ENCODE data around the gene RFT1. TPM values are rescaled to one million over a fixed set of nuclear protein-coding genes. Genes with fewer than 3 reads are reported as not detected.

The RFT1 gene
- total RNA-seq, 4 donors from 2014 or later: 2.2 to 10.3 (median 8.5) TPM

DNA sequence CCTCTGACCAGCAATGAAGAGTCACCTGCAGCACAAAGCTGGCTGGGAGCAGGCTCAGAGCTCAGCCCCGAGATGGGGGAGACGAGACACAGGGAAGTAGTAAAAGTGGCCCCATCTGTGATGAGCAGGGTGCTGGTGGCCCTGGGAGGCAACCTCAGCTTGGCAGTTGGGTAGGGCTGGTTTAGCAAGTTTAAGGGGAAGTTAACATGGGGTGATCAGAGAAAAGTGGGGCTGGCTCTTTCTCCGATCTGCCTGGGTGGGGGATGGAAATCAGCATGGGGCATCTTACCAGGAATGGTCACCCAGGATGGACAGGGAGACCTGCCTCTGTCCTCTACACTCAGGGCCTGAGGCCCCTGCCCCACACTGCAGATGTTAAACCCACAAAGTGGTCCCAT is 54.5 kb downstream of the RFT1 start:
- in situ Hi-C loops (cut with MboI; ENCODE audit: low pct_ligation_motif_present in 1 of 4, low pct_unique_long_range_greater_than_20kb in 1 of 4, low sequenced_read_pairs in 3 of 4) (loop anchor here in 2 of 4 donors (10.0 to 25.0 kb wide), 2 partner anchors 231 to 238 kb away; partner anchors contain the start of genes ITIH4 (in 1 of the 2) and MUSTN1 (in 1 of the 2)), intact Hi-C loops (cut with DNase I; ENCODE audit: low total_unique reads) (no loop called here)
- Histone ChIP-seq H3K36me3 (no peaks in the 10 kb centered on the region), H3K4me3 (no peak overlapping the region), H3K4me1 (peaks cover 0 to 13% (median 6%) of the 10 kb centered on the region in 4 donors), H3K27ac (no peak overlapping the region), H3K9me3 (no peaks in the 10 kb centered on the region), H3K27me3 (no peaks in the 10 kb centered on the region)
- WGBS, 2 donors (ENCODE audit: low coverage in 1 of 2): 79 to 83% methylated on average over 1 to 3 of the region's 3 CpGs
- TF ChIP-seq POLR2AphosphoS5 (IDR thresholded peaks at IDR 0.05) (no peak), POLR2A (IDR thresholded peaks at IDR 0.05) (no peak), EP300 (IDR thresholded peaks at IDR 0.05; ENCODE audit: low read depth) (no peak)
- TF ChIP-seq, protein P1, sequence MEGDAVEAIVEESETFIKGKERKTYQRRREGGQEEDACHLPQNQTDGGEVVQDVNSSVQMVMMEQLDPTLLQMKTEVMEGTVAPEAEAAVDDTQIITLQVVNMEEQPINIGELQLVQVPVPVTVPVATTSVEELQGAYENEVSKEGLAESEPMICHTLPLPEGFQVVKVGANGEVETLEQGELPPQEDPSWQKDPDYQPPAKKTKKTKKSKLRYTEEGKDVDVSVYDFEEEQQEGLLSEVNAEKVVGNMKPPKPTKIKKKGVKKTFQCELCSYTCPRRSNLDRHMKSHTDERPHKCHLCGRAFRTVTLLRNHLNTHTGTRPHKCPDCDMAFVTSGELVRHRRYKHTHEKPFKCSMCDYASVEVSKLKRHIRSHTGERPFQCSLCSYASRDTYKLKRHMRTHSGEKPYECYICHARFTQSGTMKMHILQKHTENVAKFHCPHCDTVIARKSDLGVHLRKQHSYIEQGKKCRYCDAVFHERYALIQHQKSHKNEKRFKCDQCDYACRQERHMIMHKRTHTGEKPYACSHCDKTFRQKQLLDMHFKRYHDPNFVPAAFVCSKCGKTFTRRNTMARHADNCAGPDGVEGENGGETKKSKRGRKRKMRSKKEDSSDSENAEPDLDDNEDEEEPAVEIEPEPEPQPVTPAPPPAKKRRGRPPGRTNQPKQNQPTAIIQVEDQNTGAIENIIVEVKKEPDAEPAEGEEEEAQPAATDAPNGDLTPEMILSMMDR (IDR thresholded peaks at IDR 0.05): no peak
- no peak for DNase-seq

DNA sequence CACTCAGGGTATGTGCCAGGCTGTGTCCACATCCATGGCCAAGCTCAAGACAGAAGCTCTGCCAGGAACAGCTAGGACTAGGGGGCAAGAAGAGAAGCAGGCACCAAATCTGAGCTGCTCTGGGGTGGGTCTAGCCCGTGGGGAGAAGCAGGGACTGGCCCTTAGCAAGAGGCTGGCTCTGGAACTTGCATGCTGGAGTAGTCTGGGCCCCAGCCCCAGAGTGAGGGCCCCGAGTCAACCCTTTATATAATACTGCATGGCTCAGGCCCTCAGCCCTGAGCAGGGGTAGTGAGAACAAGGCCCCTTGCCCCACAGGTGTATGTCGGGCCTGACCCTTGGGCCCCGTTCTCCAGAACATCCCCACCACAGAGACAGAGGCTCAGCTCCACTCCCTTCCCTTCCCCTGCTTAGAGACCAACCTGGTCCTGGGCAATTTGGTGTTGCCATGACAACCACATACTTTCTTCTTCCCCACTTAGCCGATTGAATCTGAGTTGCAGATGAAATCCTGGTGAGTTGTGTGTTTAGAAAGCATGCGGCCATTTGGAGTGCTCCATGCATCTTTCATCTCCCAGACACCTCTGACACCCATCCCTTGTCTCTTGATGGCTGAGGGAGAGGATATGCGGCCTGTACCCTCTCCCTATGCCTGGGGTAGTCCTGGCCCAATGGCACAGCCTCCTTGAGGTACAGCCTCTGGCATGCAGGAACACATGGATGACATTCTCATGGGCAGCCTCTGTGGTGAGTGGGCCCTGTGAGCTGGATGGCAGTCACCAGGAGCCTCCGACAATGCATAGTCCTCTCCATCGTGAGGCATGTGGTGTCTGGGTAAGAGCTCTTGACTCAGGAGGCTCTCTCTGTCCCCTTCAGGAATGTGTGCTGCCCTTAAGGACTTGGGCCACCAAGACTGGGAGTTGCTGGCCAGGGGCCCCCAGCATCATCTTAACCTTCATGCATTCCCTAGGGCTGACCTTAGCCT is 55.2 kb downstream of the RFT1 start:
- Histone ChIP-seq H3K27ac (no peak overlapping the region), H3K9me3 (no peaks in the 10 kb centered on the region), H3K4me1 (peaks cover 0 to 13% (median 6%) of the 10 kb centered on the region in 4 donors), H3K36me3 (no peaks in the 10 kb centered on the region), H3K27me3 (no peaks in the 10 kb centered on the region), H3K4me3 (no peak overlapping the region)
- intact Hi-C loops (cut with DNase I; ENCODE audit: low total_unique reads) (no loop called here), in situ Hi-C loops (cut with MboI; ENCODE audit: low pct_ligation_motif_present in 1 of 4, low pct_unique_long_range_greater_than_20kb in 1 of 4, low sequenced_read_pairs in 3 of 4) (loop anchor here in 2 of 4 donors (10.0 to 25.0 kb wide), 4 partner anchors 138 to 338 kb away; partner anchors contain the start of genes ITIH4 (in 1 of the 2) and MUSTN1 (in 1 of the 2))
- 66% methylated on average over 7 of the region's 9 CpGs; no CpG with 5 or more reads in 1 of the 2 donors for WGBS, 2 donors (ENCODE audit: low coverage in 1 of 2)
- DNase-seq: no peak
- TF ChIP-seq, protein P1 (IDR thresholded peaks at IDR 0.05): no peak
- TF ChIP-seq POLR2AphosphoS5 (IDR thresholded peaks at IDR 0.05) (no peak), EP300 (IDR thresholded peaks at IDR 0.05; ENCODE audit: low read depth) (no peak), POLR2A (IDR thresholded peaks at IDR 0.05) (no peak)

DNA sequence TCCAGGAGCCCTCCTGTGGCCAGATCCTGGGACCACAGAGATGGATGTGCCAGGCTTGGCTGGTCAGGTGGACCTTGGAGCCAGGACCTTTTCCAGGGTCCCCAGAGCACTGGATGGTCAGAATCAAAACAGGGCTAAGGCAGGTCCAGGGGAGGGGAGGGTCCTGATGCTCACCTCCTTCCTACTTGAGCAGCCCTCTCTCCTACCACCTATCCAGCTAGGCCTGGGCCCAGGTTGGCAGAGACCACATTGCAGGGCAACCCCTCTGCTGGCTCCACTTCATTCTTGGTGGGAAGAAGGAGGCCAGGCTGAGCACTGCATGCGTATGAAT is 55.9 kb downstream of the RFT1 start:
- peaks cover 0 to 13% (median 6%) of the 10 kb centered on the region in 4 donors for H3K4me1 ChIP-seq
- no peaks in the 10 kb centered on the region for H3K36me3 ChIP-seq
- intact Hi-C loops (cut with DNase I; ENCODE audit: low total_unique reads) (no loop called here), in situ Hi-C loops (cut with MboI; ENCODE audit: low pct_ligation_motif_present in 1 of 4, low pct_unique_long_range_greater_than_20kb in 1 of 4, low sequenced_read_pairs in 3 of 4) (loop anchor here in 2 of 4 donors (10.0 to 25.0 kb wide), 3 partner anchors 137 to 337 kb away; no protein-coding TSS in a partner anchor)
- no peaks in the 10 kb centered on the region for H3K9me3 ChIP-seq
- H3K27ac ChIP-seq: no peak overlapping the region
- 100% methylated on average over 1 of the region's 1 CpG; no CpG with 5 or more reads in 1 of the 2 donors for whole genome bisulfite sequencing, 2 donors (ENCODE audit: low coverage in 1 of 2)
- H3K27me3 ChIP-seq: no peaks in the 10 kb centered on the region
- TF ChIP-seq POLR2AphosphoS5 (IDR thresholded peaks at IDR 0.05) (no peak), POLR2A (IDR thresholded peaks at IDR 0.05) (no peak)
- TF ChIP-seq, protein P1 (IDR thresholded peaks at IDR 0.05): no peak
- no peak overlapping the region for H3K4me3 ChIP-seq
- no peak for DNase-seq

Measured in transverse colon (tissue), 4 donors.